ENCODE results near the gene CETN2.
"Not testable (repeated sequence)": the region's sequence is repeated elsewhere in the genome, so short reads cannot be mapped to it uniquely, and the experiment has no call there.

The CETN2 gene

GRCh38 chrX:152830312-152831305, at the start of gene CETN2, which contains the start of gene NSDHL:
CETN2 (minus strand) TSS chrX:152830757; CDS start chrX:152830710, 47 bp downstream.
NSDHL (plus strand) TSS chrX:152831063; CDS start chrX:152846325, 15,262 bp downstream.
- H3K27ac ChIP-seq = peak within 1 kb of the TSS; percentile 9
- peak; percentile 75 for DNase-seq (ENCODE audit: low read depth, low spot score)

GRCh38 chrX:152878976-152879755, 48.6 kb upstream of the CETN2 start:
- H3K27ac ChIP-seq = peak overlapping the region; percentile 82
- DNase-seq (ENCODE audit: low read depth, low spot score) = peak; percentile 74

GRCh38 chrX:152876931-152877840, 46.6 kb upstream of the CETN2 start:
- DNase-seq (ENCODE audit: low read depth, low spot score) = peak; percentile 31
- H3K27ac ChIP-seq = peak overlapping the region; percentile 82

GRCh38 chrX:152873361-152873760, 42.8 kb upstream of the CETN2 start:
- DNase-seq (ENCODE audit: low read depth, low spot score) = no peak
- no peak overlapping the region for H3K27ac ChIP-seq

GRCh38 chrX:152872522-152872921, 42.0 kb upstream of the CETN2 start:
- no peak overlapping the region for H3K27ac ChIP-seq
- DNase-seq (ENCODE audit: low read depth, low spot score) = no peak

GRCh38 chrX:152871260-152871659, 40.7 kb upstream of the CETN2 start:
- no peak for DNase-seq (ENCODE audit: low read depth, low spot score)
- no peak overlapping the region for H3K27ac ChIP-seq

GRCh38 chrX:152869972-152870371, 39.4 kb upstream of the CETN2 start:
- no peak overlapping the region for H3K27ac ChIP-seq
- DNase-seq (ENCODE audit: low read depth, low spot score) = no peak

- no peak for DNase-seq (ENCODE audit: low read depth, low spot score)
- no peak overlapping the region for H3K27ac ChIP-seq
Measured at GRCh38 chrX:152866386-152866785, 35.8 kb upstream of the CETN2 start.

GRCh38 chrX:152865232-152865920, 34.8 kb upstream of the CETN2 start:
- no peak for DNase-seq (ENCODE audit: low read depth, low spot score)
- H3K27ac ChIP-seq = no peak overlapping the region

GRCh38 chrX:152861826-152862225, 31.3 kb upstream of the CETN2 start:
- no peak overlapping the region for H3K27ac ChIP-seq
- no peak for DNase-seq (ENCODE audit: low read depth, low spot score)

- no peak overlapping the region for H3K27ac ChIP-seq
- no peak for DNase-seq (ENCODE audit: low read depth, low spot score)
Measured at GRCh38 chrX:152861116-152861515, 30.6 kb upstream of the CETN2 start.

- no peak for DNase-seq (ENCODE audit: low read depth, low spot score)
- H3K27ac ChIP-seq = no peak overlapping the region
Measured at GRCh38 chrX:152853986-152854385, 23.4 kb upstream of the CETN2 start.

GRCh38 chrX:152850465-152850864, 19.9 kb upstream of the CETN2 start:
- H3K27ac ChIP-seq = no peak overlapping the region
- DNase-seq (ENCODE audit: low read depth, low spot score) = no peak

GRCh38 chrX:152847281-152847680, 16.7 kb upstream of the CETN2 start:
- no peak for DNase-seq (ENCODE audit: low read depth, low spot score)
- no peak overlapping the region for H3K27ac ChIP-seq

- no peak overlapping the region for H3K27ac ChIP-seq
- no peak for DNase-seq (ENCODE audit: low read depth, low spot score)
Measured at GRCh38 chrX:152845618-152846240, 15.2 kb upstream of the CETN2 start.

- no peak for DNase-seq (ENCODE audit: low read depth, low spot score)
- H3K27ac ChIP-seq = no peak overlapping the region
Measured at GRCh38 chrX:152844256-152844655, 13.7 kb upstream of the CETN2 start.

- H3K27ac ChIP-seq = no peak overlapping the region
- no peak for DNase-seq (ENCODE audit: low read depth, low spot score)
Measured at GRCh38 chrX:152843852-152844251, 13.3 kb upstream of the CETN2 start.

- no peak for DNase-seq (ENCODE audit: low read depth, low spot score)
- H3K27ac ChIP-seq = no peak overlapping the region
Measured at GRCh38 chrX:152842772-152843338, 12.3 kb upstream of the CETN2 start.

- not testable (repeated sequence) for H3K27ac ChIP-seq
Measured at GRCh38 chrX:152835470-152835869, 4.9 kb upstream of the CETN2 start.

More at GRCh38 chrX:152835470-152835869, 4.9 kb upstream of the CETN2 start:
- DNase-seq (ENCODE audit: low read depth, low spot score) = not testable (repeated sequence)
